Gastroesophageal sphincter (tissue), 3 donors: ENCODE data around the gene AATF.

Experiments used
- EP300 ChIP-seq: sonication (generic); formaldehyde crosslinking; IDR thresholded peaks from one replicate; pipeline ENCODE4 v1.6.1; 2017; ENCODE audit warnings: antibody characterized with exemption, mild to moderate bottlenecking
- POLR2A ChIP-seq, 2 donors: fragments of 450-650 bp; IDR thresholded peaks; one replicate each; pipeline ENCODE4 v1.6.1; 2017; ENCODE audit warnings: antibody characterized with exemption in 2 of 2, mild to moderate bottlenecking in 2 of 2, moderate library complexity in 1 of 2
- POLR2AphosphoS5 ChIP-seq: sonication (generic); formaldehyde crosslinking; IDR thresholded peaks from one replicate; pipeline ENCODE4 v1.6.1; 2017; ENCODE audit warnings: antibody characterized with exemption
- TF ChIP-seq, protein P1 (sequence below), 4 experiments: fragments of 200-600 bp in 2 of 4; fragments of 450-650 bp in 2 of 4; sonication (generic) in 1 of 4; IDR thresholded peaks; one replicate each; pipeline ENCODE4 v1.5.1; 2017 to 2019; ENCODE audit warnings: antibody characterized with exemption in 4 of 4, mild to moderate bottlenecking in 2 of 4, moderate library complexity in 2 of 4

DNA sequence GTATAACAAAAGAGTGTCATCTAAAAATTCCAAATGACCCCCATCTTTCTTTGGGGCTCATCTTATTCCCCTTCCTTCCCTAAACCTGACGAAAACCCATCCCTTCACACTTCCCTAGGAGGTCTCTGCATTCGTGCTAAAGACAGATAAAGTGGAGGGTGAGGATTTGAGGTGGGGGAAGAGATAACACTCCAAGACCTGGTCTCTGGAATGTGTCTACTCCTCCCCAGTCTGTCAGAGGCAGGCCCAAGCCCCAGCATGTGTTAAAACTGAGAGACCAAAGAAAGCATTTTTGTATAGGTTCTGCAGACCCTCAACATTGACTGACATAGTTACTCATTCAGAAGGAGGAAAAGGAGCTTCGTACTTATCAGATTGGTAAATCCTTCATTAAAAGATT lies 22.5 kb upstream of the AATF start:
- TF ChIP-seq, protein P1, sequence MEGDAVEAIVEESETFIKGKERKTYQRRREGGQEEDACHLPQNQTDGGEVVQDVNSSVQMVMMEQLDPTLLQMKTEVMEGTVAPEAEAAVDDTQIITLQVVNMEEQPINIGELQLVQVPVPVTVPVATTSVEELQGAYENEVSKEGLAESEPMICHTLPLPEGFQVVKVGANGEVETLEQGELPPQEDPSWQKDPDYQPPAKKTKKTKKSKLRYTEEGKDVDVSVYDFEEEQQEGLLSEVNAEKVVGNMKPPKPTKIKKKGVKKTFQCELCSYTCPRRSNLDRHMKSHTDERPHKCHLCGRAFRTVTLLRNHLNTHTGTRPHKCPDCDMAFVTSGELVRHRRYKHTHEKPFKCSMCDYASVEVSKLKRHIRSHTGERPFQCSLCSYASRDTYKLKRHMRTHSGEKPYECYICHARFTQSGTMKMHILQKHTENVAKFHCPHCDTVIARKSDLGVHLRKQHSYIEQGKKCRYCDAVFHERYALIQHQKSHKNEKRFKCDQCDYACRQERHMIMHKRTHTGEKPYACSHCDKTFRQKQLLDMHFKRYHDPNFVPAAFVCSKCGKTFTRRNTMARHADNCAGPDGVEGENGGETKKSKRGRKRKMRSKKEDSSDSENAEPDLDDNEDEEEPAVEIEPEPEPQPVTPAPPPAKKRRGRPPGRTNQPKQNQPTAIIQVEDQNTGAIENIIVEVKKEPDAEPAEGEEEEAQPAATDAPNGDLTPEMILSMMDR (IDR thresholded peaks at IDR 0.05) = no peak
- TF ChIP-seq POLR2AphosphoS5 = no peak
- no peak for TF ChIP-seq POLR2A (IDR thresholded peaks at IDR 0.05)
- no peak for TF ChIP-seq EP300
